Liver (tissue), 9 donors: Measurements from ENCODE around the gene ASB13. TPM values are rescaled to one million over a fixed set of nuclear protein-coding genes. Genes with fewer than 3 reads are reported as not detected.

Experiments used
- DNase-seq: peaks from one replicate; pipeline ENCODE4 v3.0.0-alpha.2; 2017; ENCODE audit warnings: low spot score
- H3K27ac ChIP-seq, 2 donors: one replicate each; pipeline ENCODE4 v1.7.0; 2013; ENCODE audit warnings: inconsistent platforms in 2 of 2, low read length in 2 of 2, control low read depth in 1 of 2, low read depth in 1 of 2, mild to moderate bottlenecking in 1 of 2
- H3K27me3 ChIP-seq, 4 donors: one replicate each; pipeline versions ENCODE4 v1.6.1 to v1.7.0; 2013; ENCODE audit warnings: low read length in 3 of 4, inconsistent platforms in 1 of 4, mild to moderate bottlenecking in 1 of 4, moderate library complexity in 1 of 4; ENCODE audit not compliant: control insufficient read depth in 4 of 4, insufficient read depth in 4 of 4
- H3K36me3 ChIP-seq, 4 donors: one replicate each; pipeline versions ENCODE4 v1.6.1 to v1.7.0; 2013; ENCODE audit warnings: low read length in 3 of 4, mild to moderate bottlenecking in 3 of 4, low read depth in 1 of 4, moderate library complexity in 1 of 4; ENCODE audit not compliant: control insufficient read depth in 4 of 4, insufficient read depth in 3 of 4
- H3K4me1 ChIP-seq, 4 donors: one replicate each; pipeline versions ENCODE4 v1.6.1 to v1.7.0; 2013; ENCODE audit warnings: low read length in 3 of 4, mild to moderate bottlenecking in 3 of 4, moderate library complexity in 1 of 4; ENCODE audit not compliant: control insufficient read depth in 4 of 4, insufficient read depth in 4 of 4
- H3K4me3 ChIP-seq, 3 donors: one replicate each; pipeline versions ENCODE4 v1.6.1 to v1.7.0; 2013; ENCODE audit warnings: low read length in 3 of 3, control low read depth in 1 of 3, low read depth in 1 of 3, mild to moderate bottlenecking in 1 of 3
- H3K9ac ChIP-seq, 2 donors: one replicate each; pipeline ENCODE4 v1.7.0; 2013; ENCODE audit warnings: low read length in 2 of 2, mild to moderate bottlenecking in 2 of 2, moderate library complexity in 2 of 2, control low read depth in 1 of 2, low read depth in 1 of 2
- H3K9me3 ChIP-seq, 4 donors: one replicate each; pipeline versions ENCODE4 v1.6.1 to v1.7.0; 2013; ENCODE audit warnings: low read length in 3 of 4; ENCODE audit not compliant: control insufficient read depth in 4 of 4
- ATF3 ChIP-seq: IDR thresholded peaks from 2 replicates; pipeline ENCODE4 v1.6.1; 2016; ENCODE audit warnings: antibody characterized with exemption
- CTCF ChIP-seq: fragments of 150-350 bp; IDR thresholded peaks from 2 replicates; pipeline ENCODE4 v1.5.1; 2017; ENCODE audit warnings: improper control_type of control experiment, low read depth, low read length; ENCODE audit not compliant: missing input control
- EGR1 ChIP-seq, 2 donors: IDR thresholded peaks; 2 replicates each; pipeline ENCODE4 v1.6.1; 2016 to 2018; ENCODE audit warnings: antibody characterized with exemption in 2 of 2, low read depth in 2 of 2
- FOXA1 ChIP-seq: IDR thresholded peaks from 2 replicates; pipeline ENCODE4 v1.6.1; 2016; ENCODE audit warnings: antibody characterized with exemption
- HNF4A ChIP-seq, 2 donors: conservative IDR thresholded peaks; 2 replicates each; pipeline ENCODE4 v1.6.1; 2016; ENCODE audit warnings: antibody characterized with exemption in 2 of 2, mild to moderate bottlenecking in 2 of 2
- HNF4G ChIP-seq: IDR thresholded peaks from 2 replicates; pipeline ENCODE4 v1.6.1; 2016; ENCODE audit warnings: antibody characterized with exemption
- MAX ChIP-seq: IDR thresholded peaks from 2 replicates; pipeline ENCODE4 v1.6.1; 2016; ENCODE audit warnings: antibody characterized with exemption
- NR2F2 ChIP-seq: IDR thresholded peaks from 2 replicates; pipeline ENCODE4 v1.6.1; 2016; ENCODE audit warnings: antibody characterized with exemption
- RAD21 ChIP-seq, 2 donors: IDR thresholded peaks; 2 replicates each; pipeline ENCODE4 v1.6.1; 2016; ENCODE audit warnings: antibody characterized with exemption in 2 of 2, mild to moderate bottlenecking in 2 of 2
- RXRA ChIP-seq, 2 donors: IDR thresholded peaks; 2 replicates each; pipeline ENCODE4 v1.6.1; 2017 to 2018; ENCODE audit warnings: antibody characterized with exemption in 2 of 2, mild to moderate bottlenecking in 1 of 2
- SP1 ChIP-seq: IDR thresholded peaks from 2 replicates; pipeline ENCODE4 v1.6.1; 2018; ENCODE audit warnings: antibody characterized with exemption, mild to moderate bottlenecking
- TAF1 ChIP-seq: conservative IDR thresholded peaks from 2 replicates; pipeline ENCODE4 v1.6.1; 2016; ENCODE audit warnings: antibody characterized with exemption, mild to moderate bottlenecking
- YY1 ChIP-seq: IDR thresholded peaks from 2 replicates; pipeline ENCODE4 v1.6.1; 2016; ENCODE audit warnings: antibody characterized with exemption, mild to moderate bottlenecking
- ZBTB33 ChIP-seq: IDR thresholded peaks from 2 replicates; pipeline ENCODE4 v1.6.1; 2016; ENCODE audit warnings: antibody characterized with exemption
- WGBS: extraction: QIAGEN DNeasy Blood & Tissue Kit; methylation state at CpG from one replicate; pipeline ENCODE4 v1.1.7; 2013; 5-methylcytosine and 5-hydroxymethylcytosine counted together
- polyA plus RNA-seq, 2 donors: library from polyadenylated mRNA; stranded (reverse) in 1 of 2; unstranded in 1 of 2; fragments of 200-250 nt in 1 of 2; fragments of >200 nt in 1 of 2; fragmentation: Nextera tagmentation in 1 of 2; extraction: Ambion mirVana in 1 of 2; gene quantifications; one replicate each; pipeline versions ENCODE4 v1.2.1 to v1.2.3, GENCODE V29; 2013 to 2015
- total RNA-seq, 2 donors: library from RNA; depleted of rRNA; stranded (reverse); fragments of >200 nt; gene quantifications; one replicate each; pipeline ENCODE4 v1.2.3, GENCODE V29; 2014
- donor health status: healthy.
- donor health status: healthy.
- donor health status: healthy.
- donor health status: healthy.
- donor health status: healthy.

ASB13 gene
- total and polyA plus RNA-seq, 4 donors, result 8.5 to 48.3 (median 42.5) TPM

GRCh38 chr10:5601826-5602495 is 64.4 kb downstream of the ASB13 start:
- Histone ChIP-seq H3K4me1 (peaks cover 0 to 7% (median 2%) of the 10 kb centered on the region in 4 donors), H3K9me3 (no peaks in the 10 kb centered on the region), H3K27me3 (no peaks in the 10 kb centered on the region), H3K27ac (peak overlapping the region in 1 of 2 donors; percentile 30), H3K4me3 (no peak overlapping the region), H3K9ac (no peak overlapping the region), H3K36me3 (no peaks in the 10 kb centered on the region)
- 29% methylated on average over 11 of the region's 11 CpGs for WGBS
- peak; percentile 27 to 77 for TF ChIP-seq HNF4A (conservative IDR thresholded peaks at IDR 0.05)
- peak; percentile 63 for TF ChIP-seq YY1
- peak in 1 of 2 donors; percentile 74 for TF ChIP-seq RXRA (IDR thresholded peaks at IDR 0.05)
- TF ChIP-seq SP1, result peak; percentile 34
- no peak for TF ChIP-seq TAF1
- no peak for TF ChIP-seq NR2F2
- peak; percentile 40 for TF ChIP-seq ZBTB33
- TF ChIP-seq ATF3, result no peak
- TF ChIP-seq HNF4G, result no peak
- TF ChIP-seq MAX, result peak; percentile 67
- peak; percentile 23 to 27 for TF ChIP-seq RAD21 (IDR thresholded peaks at IDR 0.05)
- no peak for DNase-seq

GRCh38 chr10:5600908-5601307 is 65.5 kb downstream of the ASB13 start:
- H3K9me3 ChIP-seq, result no peaks in the 10 kb centered on the region
- 95% methylated on average over 5 of the region's 5 CpGs for WGBS
- H3K27me3 ChIP-seq, result no peaks in the 10 kb centered on the region
- no peak overlapping the region for H3K4me3 ChIP-seq
- no peaks in the 10 kb centered on the region for H3K36me3 ChIP-seq
- DNase-seq, result no peak
- no peak overlapping the region for H3K9ac ChIP-seq
- peaks cover 0 to 7% (median 2%) of the 10 kb centered on the region in 4 donors for H3K4me1 ChIP-seq
- H3K27ac ChIP-seq, result no peak overlapping the region
- TF ChIP-seq EGR1 (IDR thresholded peaks at IDR 0.05; ENCODE audit: low read depth in 2 of 2) (no peak), CTCF (no peak), FOXA1 (no peak)
